Measurements from ENCODE around the gene PEA15.

PEA15 gene

DNA sequence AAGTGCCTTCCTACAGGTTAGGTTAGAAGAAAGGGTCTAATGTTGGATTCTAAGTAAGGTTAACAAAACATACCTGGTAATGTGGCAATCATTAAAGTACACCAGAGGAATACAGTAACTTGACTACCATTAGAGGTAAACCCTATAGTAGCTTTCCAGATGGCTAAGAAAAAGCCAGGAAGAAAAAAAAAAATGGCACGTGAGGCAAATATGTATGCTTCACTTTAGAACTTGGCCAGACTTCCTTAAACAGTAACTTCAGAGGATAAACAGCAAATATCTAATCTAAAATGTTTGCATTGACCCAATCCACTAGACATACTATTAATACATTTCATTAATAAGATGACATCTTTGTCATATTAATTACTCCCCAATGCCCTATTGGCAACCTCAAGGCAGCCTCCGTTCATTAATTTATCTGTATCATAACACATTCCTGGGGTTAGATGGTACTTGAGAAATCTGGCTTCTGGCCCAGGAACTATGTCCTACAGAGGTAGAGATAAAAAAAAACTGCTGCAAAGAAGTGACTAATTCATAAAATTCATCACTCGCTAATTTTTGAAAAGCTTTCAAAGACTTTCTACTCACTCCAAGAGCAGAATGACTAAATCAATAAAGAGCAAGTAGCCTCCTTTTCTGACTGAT lies 51.3 kb downstream of the PEA15 start:
- no CpG with 5 or more reads among the region's 3 CpGs for WGBS (ENCODE audit: insufficient coverage, insufficient read length)
- Histone ChIP-seq H3K4me3 (ENCODE audit: low read length) (no peak overlapping the region), H3K4me1 (ENCODE audit: control insufficient read depth, insufficient read depth, low read length) (no peaks in the 10 kb centered on the region), H3K27me3 (ENCODE audit: control insufficient read depth, insufficient read depth, low read length) (no peaks in the 10 kb centered on the region), H3K27ac (ENCODE audit: low read length) (no peak overlapping the region), H3K36me3 (ENCODE audit: control insufficient read depth, insufficient read depth, low read length) (no peaks in the 10 kb centered on the region; the same call in 1 of the 2 replicates), H3K9me3 (ENCODE audit: control insufficient read depth, insufficient read depth, low read length) (no peaks in the 10 kb centered on the region)
- no peak for DNase-seq (ENCODE audit: low read depth, low spot score)

DNA sequence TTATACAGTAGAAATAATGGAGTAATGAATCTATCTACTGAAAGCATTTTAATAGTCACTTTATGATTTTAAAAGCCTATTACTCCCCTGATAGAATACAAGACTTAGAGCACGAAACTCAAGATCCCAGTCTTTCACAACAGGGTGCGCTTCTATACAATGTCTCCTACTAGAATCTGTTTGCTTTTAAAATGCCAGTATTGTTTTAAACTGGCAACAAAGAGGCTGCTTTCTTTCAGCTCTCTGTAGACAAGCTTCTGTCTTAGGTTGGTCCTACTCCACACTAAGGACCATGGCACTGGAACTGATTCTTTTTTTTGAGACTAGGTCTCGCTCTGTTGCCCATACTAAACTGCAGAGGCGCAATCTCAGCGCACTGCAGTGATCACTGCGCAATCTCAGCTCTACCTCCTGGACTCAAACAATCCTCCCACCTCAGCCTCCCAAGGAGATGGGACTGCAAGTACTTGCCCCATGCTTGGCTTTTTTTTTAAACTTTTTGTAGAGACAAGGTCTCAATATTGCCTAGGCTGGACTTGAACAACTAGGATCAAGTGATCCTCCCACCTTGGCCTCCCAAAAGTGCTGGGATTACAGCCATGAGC lies 52.3 kb downstream of the PEA15 start:
- Histone ChIP-seq H3K27ac (ENCODE audit: low read length) (no peak overlapping the region), H3K4me3 (ENCODE audit: low read length) (no peak overlapping the region), H3K4me1 (ENCODE audit: control insufficient read depth, insufficient read depth, low read length) (no peaks in the 10 kb centered on the region), H3K9me3 (ENCODE audit: control insufficient read depth, insufficient read depth, low read length) (no peaks in the 10 kb centered on the region), H3K27me3 (ENCODE audit: control insufficient read depth, insufficient read depth, low read length) (no peaks in the 10 kb centered on the region), H3K36me3 (ENCODE audit: control insufficient read depth, insufficient read depth, low read length) (no peaks in the 10 kb centered on the region)
- WGBS (ENCODE audit: insufficient coverage, insufficient read length) = no CpG with 5 or more reads among the region's 6 CpGs
- no peak for DNase-seq (ENCODE audit: low read depth, low spot score)

DNA sequence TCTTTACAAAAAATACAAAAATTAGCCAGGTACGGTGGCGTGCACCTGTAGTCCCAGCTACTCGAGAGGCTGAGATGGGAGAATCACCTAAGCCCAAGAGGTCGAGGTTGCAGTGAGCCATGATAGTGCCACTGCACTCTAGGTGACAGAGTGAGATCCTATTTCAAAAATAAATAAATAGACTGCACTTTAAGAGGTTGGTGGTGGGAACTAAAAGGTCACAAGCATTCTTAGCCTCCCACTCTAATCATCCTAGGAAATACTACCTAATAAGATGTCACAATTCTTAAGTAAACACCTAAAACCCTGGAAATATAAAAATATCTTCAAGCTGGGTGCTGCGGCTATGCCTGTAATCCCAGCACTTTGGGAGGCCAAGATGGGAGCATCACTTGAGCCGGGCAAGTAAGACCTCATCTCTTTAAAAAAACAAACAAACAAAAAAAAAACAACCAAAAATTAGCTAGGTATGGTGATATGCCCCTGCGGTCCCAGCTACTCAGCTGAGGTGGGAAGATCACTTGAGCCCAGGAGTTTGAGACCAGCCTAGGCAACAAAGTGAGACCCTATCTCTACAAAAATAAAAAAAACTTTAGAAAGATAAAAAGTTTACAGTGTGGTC lies 53.1 kb downstream of the PEA15 start:
- no peaks in the 10 kb centered on the region for H3K4me1 ChIP-seq (ENCODE audit: control insufficient read depth, insufficient read depth, low read length)
- no peaks in the 10 kb centered on the region for H3K36me3 ChIP-seq (ENCODE audit: control insufficient read depth, insufficient read depth, low read length)
- DNase-seq (ENCODE audit: low read depth, low spot score) = no peak
- no peak overlapping the region for H3K4me3 ChIP-seq (ENCODE audit: low read length)
- WGBS (ENCODE audit: insufficient coverage, insufficient read length) = no CpG with 5 or more reads among the region's 7 CpGs
- no peaks in the 10 kb centered on the region for H3K9me3 ChIP-seq (ENCODE audit: control insufficient read depth, insufficient read depth, low read length)
- no peak overlapping the region for H3K27ac ChIP-seq (ENCODE audit: low read length)
- no peaks in the 10 kb centered on the region for H3K27me3 ChIP-seq (ENCODE audit: control insufficient read depth, insufficient read depth, low read length)

DNA sequence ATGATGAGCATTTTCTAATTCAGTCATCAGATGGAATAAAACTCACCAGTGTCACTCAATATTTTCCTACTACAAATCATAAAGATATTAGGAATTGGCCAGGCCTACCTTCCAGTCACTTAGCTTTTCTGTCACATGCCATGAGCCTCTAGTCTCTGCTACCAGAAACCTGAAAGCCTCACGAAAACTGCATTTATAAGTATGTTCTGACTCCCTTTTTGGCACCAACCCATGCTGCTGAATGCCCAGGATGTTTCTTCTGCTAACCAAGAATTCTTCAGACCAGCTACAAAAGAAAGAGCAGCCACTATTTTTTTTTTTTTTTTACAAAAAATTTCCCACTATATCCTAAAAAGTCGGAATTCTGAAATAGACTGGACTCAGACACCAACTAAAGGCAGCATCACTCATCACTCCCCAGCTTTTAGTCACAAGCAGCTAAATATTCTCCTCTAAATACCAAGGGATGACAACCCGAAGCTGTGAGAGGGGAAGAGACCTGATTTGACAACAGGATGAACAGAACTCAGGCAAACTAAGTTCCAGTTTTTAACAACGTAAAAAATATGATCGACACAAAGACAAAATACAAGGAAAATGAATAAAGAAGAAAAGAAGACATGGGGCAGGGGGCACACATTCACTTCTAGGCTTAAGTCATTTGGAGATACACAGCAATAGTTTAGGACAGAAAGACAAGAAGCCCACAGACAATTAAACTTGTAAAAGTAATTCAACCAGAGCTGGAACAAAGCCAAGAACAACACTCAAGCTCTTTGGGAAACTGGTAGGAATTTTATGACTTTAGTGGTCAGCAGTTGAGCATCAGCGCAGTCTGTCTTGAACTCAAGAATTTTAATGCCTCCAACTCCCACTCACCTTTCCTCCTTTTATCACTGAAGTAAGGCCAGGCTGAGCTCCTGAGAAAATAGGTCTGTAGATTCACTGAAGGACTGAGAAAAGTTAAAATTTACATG lies 55.5 kb downstream of the PEA15 start:
- Histone ChIP-seq H3K4me3 (ENCODE audit: low read length) (no peak overlapping the region; the same call in 1 of the 2 replicates), H3K4me1 (ENCODE audit: control insufficient read depth, insufficient read depth, low read length) (no peaks in the 10 kb centered on the region), H3K9me3 (ENCODE audit: control insufficient read depth, insufficient read depth, low read length) (no peaks in the 10 kb centered on the region), H3K27ac (ENCODE audit: low read length) (no peak overlapping the region), H3K27me3 (ENCODE audit: control insufficient read depth, insufficient read depth, low read length) (no peaks in the 10 kb centered on the region), H3K36me3 (ENCODE audit: control insufficient read depth, insufficient read depth, low read length) (no peaks in the 10 kb centered on the region)
- DNase-seq (ENCODE audit: low read depth, low spot score) = no peak
- no CpG with 5 or more reads among the region's 6 CpGs for WGBS (ENCODE audit: insufficient coverage, insufficient read length)

DNA sequence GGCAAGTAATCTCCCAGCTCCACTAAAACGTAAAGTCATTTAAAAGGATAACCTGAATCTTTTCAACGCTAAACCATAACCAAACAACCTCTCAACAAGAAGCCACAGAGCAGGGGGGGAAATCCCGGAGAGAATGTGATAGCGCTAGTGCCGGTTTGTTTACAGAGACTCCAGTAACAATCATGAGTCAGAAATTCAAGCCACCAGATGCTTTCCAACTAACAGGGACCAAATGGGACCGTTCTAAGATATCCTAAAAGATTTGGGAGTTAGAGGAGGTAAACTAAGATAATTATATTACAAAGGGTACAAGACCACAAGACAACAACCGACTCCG lies 56.3 kb downstream of the PEA15 start:
- WGBS (ENCODE audit: insufficient coverage, insufficient read length) = no CpG with 5 or more reads among the region's 8 CpGs

DNA sequence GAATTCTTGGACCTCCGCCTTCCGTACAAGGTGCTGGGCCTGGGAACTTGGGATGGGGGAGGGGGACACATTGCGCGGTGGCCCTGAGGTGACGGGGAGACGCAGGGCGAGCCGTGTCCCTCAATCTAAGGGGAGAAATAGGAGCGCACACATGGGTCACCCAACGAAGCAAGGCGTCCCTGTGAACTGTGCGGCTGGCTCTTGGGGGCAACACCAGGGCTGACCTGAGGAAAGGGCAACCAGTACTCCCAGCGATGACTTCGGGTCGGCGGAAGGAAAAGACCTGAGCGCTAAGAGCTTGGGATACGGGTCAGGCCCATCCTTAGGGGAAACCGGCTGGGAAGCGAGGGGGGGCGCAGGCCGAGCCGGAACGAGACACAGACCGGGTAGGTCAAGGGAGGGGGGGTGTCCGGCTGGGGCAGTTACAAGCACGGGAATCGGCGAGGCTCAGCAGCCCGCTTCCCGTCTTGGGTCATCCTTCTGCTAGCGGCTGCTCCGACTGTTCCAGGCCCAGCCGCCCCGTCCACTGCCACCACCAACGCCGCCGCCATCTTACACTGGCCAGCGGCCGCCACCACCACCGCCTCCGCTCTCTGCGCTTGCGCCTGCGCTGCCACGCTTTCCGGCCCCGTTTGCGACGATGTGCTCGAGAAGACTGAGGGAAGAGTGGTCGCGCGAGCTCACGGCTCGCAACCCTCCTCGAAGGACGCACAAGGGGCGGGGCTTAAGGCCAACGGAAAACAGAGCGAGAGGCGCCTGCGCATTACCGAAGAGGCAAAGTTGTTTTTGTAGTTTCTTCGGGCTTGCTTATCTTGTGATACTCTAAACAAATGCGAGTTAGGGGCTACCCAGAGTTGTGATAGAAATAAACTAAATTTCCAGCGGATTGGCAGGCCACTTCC lies 57.0 kb downstream of the PEA15 start, which contains the start of gene DCAF8:
Gene DCAF8 (minus strand): TSS at position 657 of the 902 bp plus-strand sequence. CDS start 18,541 bp downstream, outside the sequence.
- no CpG with 5 or more reads among the region's 67 CpGs for WGBS (ENCODE audit: insufficient coverage, insufficient read length)
- no peaks in the 10 kb centered on the region for H3K27me3 ChIP-seq (ENCODE audit: control insufficient read depth, insufficient read depth, low read length)

More for the DNA sequence above, 56.3 kb downstream of the PEA15 start:
- H3K9me3 ChIP-seq (ENCODE audit: control insufficient read depth, insufficient read depth, low read length) = no peaks in the 10 kb centered on the region
- no peak overlapping the region for H3K27ac ChIP-seq (ENCODE audit: low read length)
- DNase-seq (ENCODE audit: low read depth, low spot score) = no peak
- no peaks in the 10 kb centered on the region for H3K36me3 ChIP-seq (ENCODE audit: control insufficient read depth, insufficient read depth, low read length)
- H3K4me1 ChIP-seq (ENCODE audit: control insufficient read depth, insufficient read depth, low read length) = no peaks in the 10 kb centered on the region
- H3K27me3 ChIP-seq (ENCODE audit: control insufficient read depth, insufficient read depth, low read length) = no peaks in the 10 kb centered on the region
- peak overlapping the region; percentile 85; the same call in 1 of the 2 replicates for H3K4me3 ChIP-seq (ENCODE audit: low read length)

DNA sequence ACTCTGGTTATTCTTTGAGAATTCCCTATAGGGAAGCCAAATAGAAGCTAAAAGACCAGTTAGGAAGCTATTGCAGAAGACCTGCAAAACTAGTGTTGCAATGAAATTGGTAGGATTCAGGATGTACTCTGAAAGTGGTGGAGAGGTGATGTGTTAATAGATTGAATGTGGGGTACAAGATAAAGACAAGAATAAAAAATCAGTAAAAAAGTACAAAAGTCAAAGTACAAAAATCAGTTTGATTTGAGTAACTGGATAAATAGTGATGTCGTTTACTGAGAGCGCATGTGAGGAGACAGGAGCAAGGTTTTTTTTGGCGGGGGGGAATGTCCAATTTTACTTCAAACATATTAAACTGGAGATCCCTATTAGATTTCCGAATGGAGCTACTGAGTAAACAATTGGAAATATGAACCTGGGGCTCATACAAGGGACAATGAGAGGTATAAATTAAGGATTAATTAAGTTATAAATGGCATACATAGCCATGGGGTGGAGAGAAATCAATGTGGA lies 59.7 kb downstream of the PEA15 start:
- Histone ChIP-seq H3K27me3 (ENCODE audit: control insufficient read depth, insufficient read depth, low read length) (no peaks in the 10 kb centered on the region), H3K9me3 (ENCODE audit: control insufficient read depth, insufficient read depth, low read length) (no peaks in the 10 kb centered on the region), H3K27ac (ENCODE audit: low read length) (no peak overlapping the region), H3K4me3 (ENCODE audit: low read length) (no peak overlapping the region), H3K4me1 (ENCODE audit: control insufficient read depth, insufficient read depth, low read length) (no peaks in the 10 kb centered on the region), H3K36me3 (ENCODE audit: control insufficient read depth, insufficient read depth, low read length) (no peaks in the 10 kb centered on the region)
- no peak for DNase-seq (ENCODE audit: low read depth, low spot score)
- WGBS (ENCODE audit: insufficient coverage, insufficient read length) = no CpG with 5 or more reads among the region's 4 CpGs

More for the DNA sequence above, 57.0 kb downstream of the PEA15 start, which contains the start of gene DCAF8:
- Histone ChIP-seq H3K4me1 (ENCODE audit: control insufficient read depth, insufficient read depth, low read length) (no peaks in the 10 kb centered on the region), H3K4me3 (ENCODE audit: low read length) (peak within 1 kb of the TSS; percentile 85), H3K27ac (ENCODE audit: low read length) (no peak within 1 kb of the TSS), H3K36me3 (ENCODE audit: control insufficient read depth, insufficient read depth, low read length) (no peaks in the 10 kb centered on the region), H3K9me3 (ENCODE audit: control insufficient read depth, insufficient read depth, low read length) (no peaks in the 10 kb centered on the region)
- peak; percentile 93 for DNase-seq (ENCODE audit: low read depth, low spot score)

Measured in iPS DF 6.9 (cell line).